NCI-H2029 treated with DMSO at 0.1 percent for 48 hours (cell line): ENCODE measurements around the gene SART3.
A peak's percentile ranks its signal among the peaks of the same experiment; 100 is the strongest.
"Not testable (repeated sequence)": the region's sequence is repeated elsewhere in the genome, so short reads cannot be mapped to it uniquely, and the experiment has no call there.

Source experiments
- DNase-seq: peaks from one replicate; lab custom pipeline; 2025; lab: John Stamatoyannopoulos, UW

Gene SART3

DNA sequence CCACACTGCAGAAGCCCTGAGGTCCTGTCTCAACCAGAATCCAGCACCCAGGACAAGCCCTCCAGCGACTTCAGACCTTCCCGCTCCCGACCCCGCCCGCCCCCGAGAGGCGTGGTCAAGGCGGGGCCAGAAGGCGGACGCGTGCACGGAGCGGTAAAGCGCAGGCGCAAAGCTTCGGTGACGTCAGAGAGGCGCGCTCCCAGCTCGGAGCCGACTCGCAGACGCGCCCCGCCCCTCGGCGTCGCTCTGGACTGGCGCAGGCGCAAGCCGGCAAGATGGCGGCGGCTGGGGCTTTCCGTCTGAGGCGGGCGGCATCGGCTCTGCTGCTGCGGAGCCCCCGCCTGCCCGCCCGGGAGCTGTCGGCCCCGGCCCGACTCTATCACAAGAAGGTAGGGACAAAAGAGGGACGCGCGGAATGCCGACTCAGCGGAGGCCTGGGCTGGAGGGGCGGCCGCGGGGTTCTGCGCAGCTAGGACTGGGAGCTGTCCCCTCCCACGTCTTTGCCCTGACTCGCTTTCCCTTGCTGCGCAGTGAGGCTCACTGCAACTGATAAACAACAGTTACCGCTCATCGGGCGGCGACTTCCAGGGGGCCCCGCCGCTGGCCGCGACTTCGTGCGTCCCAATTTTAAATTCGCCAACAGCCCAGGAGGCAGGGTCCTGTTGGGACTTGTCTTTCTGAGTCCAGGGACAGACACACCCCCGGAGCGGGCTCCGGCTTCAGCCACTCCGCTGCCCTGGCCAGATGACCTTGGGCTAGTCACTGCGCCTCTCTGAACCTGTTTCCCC, 1.6 kb upstream of the SART3 start, which contains the start of gene ISCU:
Gene ISCU (plus strand): TSS at position 249 of the 788 bp plus-strand sequence. CDS start 27 bp downstream, at position 276.
- peak; percentile 80 for DNase-seq

DNA sequence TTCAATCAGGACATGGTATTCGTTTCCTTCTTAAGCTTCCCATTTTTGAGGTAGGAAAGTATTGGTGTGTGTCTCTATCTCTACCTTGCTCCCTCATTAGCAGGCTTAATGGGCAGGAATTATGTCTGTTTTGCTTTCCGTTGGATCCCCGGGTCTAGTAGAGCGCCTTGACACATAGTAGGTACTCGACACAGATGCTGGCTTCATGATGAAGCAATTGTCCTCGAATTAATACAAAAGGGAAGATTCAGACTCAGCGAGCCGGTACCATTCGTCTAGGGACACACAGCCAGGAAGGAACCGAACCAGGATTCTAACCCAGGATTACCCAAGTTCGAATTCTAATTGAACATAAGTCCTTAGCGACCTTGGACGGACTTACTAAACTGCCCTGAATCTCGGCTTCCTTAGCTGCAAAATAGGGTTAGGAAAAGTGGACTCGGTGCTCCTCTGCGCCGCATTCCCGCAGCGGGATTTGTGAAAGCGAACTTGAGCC, 927 bp upstream of the SART3 start:
- peak; percentile 53 for DNase-seq

DNA sequence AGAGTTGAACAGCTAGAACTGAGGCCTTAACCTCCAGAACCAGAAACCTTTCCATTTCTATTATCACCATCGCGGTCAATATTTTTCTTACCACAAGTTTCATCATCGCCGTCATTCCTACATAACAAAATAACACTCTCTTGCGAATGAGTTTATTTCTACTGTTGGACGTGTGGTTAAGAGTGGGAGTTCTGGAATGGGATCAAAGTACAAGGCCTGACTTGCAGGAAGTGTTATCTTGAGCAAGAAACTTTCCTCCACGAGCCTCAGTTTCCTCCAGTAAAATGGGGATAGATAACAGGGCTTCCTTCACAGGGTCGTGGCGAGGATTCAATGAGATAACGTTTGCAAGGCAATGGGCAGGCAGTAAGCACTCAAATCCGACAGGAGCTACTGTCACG, 652 bp downstream of the SART3 start:
- DNase-seq, result no peak

DNA sequence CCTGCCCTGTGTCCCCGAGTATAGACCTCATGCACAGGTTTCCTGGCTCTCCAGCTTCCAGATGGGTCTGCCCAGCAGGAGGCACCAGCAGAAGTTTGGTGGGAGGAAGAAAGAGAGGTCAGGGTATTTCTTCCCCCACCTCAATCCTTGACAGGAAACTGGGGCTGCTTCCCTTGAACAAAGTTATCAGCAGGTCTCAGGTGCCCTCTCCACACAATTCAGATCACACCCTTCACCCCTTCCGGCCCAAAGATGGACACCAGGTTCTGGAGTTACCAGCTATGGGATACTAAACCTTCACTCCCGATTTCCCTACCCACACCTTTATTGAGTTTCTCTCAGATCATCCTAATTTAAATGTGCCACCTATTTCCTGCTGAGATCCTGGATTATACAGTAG, 1.2 kb downstream of the SART3 start:
- no peak for DNase-seq

DNA sequence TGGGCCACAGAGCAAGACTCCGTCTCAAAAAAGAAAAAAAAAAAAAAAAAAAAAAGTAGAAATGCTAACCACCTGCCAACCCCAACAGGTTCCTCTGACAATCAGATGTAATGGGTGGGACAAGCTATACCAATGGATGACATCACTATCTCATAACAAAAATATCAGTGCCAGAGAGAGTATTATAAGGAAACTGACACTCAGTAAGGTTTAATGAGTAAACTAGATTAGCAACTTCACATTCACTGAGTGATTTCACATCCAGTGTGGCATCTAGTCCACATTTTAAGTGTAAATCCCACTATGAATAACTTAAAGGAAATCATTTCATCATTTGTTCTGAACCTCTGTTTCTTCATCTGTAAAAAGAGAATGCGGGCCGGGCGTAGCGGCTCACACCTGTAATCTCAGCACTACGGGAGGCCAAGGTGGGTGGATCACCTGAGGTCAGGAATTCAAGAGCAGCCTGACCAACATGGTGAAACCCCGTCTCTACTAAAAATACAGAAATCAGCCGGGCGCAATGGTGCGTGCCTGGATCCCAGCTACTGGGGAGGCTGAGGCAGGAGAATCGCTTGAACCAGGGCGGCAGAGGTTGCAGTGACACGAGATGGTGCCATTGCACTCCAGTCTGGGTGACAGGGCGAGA, 1.8 kb downstream of the SART3 start:
- DNase-seq, result no peak

DNA sequence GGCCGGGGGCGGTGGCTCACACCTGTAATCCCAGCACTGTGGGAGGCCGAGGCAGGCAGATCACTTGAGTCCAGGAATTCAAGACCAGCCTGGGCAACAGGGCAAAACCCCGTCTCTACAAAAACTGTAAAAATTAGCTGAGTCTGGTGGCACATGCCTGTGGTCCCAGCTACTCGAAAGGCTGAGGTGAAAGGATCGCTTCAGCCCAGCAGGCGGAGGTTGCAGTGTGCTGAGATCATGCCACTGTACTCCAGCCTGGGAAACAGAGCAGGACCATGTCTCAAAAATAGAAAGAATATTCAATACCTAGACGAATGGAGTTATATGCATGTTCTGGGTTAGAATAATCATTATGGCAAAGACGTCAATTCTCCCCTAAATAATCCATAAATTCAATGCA, 5.6 kb downstream of the SART3 start:
- not testable (repeated sequence) for DNase-seq

DNA sequence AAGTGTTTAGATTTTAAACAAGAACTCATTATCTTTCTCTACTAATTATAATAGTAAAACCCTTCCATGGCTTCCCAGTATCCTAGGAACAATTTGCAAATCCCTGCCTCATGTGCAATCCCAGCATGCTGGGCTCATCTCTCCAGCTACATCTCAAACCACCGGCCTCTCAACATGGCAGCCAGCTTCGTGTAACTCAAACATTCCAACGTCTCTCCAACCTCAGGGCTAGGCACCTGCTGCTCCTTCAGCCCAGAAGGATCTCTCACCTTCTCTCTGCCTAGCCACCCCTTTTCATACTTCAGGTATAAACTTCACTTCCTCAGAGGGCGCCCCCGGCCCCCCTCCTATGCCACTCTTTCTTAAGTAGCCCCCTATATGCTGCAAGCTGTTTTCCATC, 7.2 kb downstream of the SART3 start:
- no peak for DNase-seq

DNA sequence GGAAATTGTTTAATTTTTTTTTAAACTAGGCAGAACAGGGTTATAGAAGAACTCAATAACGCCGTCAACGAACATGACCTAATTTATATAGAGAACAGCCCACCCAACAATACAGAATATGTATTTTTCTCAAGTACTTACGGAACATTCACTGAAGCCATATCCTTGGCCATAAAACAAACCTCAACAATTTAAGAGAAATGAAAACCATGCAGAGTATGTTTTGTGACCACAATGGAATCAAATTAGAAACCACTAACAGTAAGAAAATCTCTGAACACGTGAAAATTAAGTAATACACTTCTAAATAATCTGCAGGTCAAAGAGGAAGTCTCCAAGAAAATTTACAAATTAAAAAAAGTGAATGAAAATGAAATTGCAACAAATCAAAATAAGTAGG, 9.4 kb downstream of the SART3 start:
- no peak for DNase-seq

DNA sequence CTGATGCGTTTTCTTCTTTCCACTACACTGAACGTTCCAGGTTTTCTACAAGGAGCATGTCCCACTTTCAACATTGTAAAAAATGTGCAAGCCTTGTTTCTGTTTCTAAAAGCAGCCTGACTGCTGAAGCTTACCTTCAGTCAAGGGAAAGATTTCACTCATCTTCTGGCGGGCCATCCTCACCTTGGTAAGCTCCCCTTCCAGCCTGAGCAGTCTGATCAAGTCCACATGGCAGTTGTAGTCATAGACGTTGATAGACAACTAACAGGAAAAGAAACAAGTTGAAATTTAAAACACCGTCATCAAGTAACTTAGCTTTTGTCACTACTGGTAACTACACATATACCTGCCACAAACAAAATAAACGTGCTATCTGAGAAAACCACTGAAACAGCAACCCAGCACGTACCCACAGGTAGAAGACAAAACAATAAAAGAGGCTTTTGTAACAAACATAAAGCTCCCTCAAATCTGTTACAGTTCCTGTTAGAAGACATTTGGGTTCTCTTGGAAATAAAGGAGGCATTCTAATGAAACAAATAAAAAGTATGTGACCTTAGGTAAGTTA, 11.9 kb downstream of the SART3 start:
- no peak for DNase-seq

DNA sequence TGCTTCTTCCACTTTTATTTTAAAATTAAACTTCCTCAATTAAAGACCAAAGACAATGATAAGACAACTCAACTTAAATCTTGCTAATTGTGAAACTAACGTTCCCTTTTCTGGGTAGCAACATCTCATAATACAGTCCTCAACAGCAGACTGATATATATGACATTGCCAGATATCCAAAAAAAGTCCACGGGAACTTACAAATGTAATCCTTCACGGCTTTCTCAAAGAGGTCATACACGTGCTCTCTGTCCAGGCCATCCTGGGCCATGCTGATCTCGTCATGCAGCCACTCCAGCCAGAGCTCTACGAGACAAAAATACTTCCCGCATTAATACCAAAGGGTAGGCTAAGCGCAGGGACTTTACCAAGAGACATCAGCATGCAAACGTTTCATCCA, 13.3 kb downstream of the SART3 start:
- DNase-seq, result no peak

DNA sequence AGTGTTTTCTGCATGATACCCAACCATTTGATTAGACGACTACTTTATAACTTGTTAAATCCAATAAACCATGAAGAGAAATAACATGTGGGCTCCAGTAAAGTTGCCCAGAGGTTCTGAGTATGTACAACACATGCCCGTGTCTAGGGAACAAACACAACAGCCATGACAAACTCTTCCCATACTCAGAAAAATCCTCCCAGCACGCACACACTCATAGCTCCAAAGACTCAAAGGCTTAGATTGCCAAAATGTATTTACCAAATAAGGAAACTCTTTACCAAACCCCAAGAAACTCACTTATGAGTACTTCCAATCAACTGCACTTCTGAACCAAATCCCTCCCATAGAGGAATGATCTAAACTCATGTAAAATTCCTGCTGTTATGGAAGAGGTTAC, 17.3 kb downstream of the SART3 start:
- DNase-seq, result no peak

DNA sequence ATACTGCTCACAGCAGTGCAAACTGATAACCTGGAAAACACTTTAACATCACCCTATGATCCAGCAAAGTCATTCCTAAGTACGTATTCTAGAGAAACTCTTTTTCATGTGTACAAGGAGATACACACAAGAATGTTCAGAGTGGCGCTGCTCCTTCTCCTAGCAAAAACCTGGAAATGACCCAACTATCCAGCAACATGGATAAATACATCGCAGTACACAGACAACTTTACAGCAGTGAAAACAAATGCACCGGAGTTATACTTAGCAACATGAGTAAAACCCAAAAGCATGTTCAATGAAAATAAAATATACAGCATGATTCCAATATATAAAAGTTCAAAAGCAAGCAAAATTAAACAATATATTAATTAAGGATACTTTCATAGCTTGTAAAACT, 18.7 kb downstream of the SART3 start:
- no peak for DNase-seq

DNA sequence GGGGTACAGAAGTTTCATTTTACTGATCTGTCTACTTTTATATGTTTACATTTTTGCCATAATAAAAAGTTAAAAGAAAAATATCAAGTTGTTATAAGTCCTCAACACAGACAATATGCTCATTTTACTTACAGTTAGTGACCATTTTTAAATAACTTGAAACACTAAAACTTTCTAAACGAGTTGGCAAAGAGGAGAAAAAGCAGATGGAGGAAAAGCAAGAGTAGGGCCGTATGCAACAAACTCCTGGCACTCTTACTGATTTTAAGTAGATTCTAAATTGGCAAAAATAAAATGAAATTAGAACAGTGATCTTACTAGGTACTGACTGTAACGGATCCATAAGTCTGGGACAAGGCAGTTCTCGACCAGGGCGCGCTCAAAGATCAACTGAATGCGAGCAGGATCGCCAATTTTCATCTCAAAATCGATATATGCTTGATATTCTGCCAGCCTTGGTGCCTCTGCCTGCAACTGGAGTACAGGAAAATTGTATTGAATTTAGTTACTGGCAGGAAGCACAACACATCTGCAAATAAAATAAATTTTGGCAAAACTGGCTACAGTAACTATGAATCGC, 22.3 kb downstream of the SART3 start:
- no peak for DNase-seq

DNA sequence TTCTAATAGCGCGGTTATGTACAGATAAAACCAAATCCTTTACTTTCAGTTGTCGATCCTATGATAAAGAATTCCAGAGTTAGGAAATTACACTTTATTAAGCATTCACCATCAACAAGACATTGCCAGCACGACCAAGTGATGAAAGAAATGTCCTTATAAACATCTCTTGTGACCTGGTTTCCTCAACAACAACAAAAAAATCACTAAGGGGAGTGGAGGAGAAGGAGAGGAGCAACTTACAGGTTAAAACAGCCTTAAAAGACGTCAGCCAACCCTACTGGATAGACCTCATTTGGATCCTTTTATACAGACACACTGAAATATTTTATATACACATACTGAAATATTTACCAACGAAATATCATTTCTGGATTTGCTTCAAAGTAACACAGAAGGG, 22.8 kb downstream of the SART3 start:
- no peak for DNase-seq

DNA sequence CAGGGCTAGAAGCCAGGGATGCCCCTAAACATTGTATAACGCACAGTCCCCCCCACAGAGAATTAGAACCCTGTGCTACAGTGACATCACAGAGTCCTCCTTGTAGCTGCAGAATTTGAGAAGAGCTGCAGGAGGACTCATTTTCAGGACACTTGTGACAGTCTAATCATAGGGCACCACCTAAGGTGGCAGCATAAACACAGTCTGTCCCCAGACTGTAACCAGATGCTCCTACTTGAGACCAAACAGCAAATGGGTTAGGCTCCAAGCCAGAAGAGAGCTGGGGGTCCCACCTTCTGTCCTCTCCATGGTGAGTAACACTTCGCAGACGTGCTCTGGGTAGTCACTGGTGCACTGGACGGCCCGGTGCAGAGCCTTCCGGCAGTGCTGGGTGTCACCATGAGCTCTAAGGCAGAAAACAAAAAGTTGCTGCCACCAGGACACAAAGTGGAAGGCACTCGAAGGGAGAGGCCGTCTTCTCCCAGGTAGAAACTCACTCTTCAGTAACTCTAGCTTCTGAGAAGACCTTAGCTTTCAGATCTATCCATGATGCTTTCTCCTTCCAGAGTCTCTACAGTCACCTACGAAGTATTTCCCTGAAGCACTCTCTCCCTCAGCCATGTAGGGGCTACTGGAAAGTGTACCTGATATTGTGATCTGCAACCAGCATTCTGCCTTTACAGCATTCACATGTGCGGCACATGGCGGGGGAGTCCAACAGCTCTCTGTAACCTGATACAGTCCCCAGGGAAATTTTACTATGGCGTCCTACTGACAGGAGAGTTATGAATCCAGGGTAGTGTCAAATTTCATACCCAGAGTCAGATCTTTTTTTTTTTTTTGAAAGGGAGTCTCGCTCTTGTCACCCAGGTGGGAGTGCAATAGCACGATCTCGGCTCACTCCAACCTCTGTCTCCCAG, 28.8 kb downstream of the SART3 start:
- DNase-seq, result no peak

DNA sequence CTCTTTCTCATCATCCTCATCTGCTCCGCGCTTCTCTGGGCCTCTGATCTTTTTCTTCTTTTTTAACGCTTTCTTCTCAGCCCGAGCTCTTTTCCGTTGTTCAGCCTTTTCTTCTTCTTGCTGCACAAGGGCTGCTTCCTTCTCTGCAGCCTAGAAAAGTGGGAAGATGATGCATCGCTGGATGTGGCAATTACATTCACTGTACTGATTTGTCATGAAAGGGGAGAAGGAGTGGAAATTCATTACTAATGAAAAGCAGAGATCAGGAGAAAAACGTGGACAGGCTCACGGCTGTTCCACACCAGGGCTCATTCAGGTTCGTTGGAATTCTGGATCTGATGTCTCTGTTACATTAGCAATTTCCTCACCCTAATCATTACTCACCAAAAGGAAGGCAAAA, 30.8 kb downstream of the SART3 start:
- DNase-seq, result no peak

DNA sequence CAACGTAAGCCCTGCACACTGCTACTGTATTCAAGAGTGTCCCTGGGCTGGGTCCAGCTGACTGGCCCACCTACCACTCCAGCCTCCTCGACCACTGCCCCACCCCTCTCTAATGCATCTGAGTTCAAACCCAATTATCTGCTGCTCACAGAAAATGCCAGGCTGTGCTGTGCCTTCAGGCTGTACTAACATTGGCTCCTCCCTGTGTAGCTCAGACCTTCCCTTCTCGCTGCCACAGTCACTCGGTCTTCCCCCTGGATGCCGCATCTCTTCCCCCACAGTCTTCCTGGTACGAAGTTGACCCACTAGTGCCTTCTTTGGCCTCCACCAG, 33.8 kb downstream of the SART3 start:
- DNase-seq, result no peak

DNA sequence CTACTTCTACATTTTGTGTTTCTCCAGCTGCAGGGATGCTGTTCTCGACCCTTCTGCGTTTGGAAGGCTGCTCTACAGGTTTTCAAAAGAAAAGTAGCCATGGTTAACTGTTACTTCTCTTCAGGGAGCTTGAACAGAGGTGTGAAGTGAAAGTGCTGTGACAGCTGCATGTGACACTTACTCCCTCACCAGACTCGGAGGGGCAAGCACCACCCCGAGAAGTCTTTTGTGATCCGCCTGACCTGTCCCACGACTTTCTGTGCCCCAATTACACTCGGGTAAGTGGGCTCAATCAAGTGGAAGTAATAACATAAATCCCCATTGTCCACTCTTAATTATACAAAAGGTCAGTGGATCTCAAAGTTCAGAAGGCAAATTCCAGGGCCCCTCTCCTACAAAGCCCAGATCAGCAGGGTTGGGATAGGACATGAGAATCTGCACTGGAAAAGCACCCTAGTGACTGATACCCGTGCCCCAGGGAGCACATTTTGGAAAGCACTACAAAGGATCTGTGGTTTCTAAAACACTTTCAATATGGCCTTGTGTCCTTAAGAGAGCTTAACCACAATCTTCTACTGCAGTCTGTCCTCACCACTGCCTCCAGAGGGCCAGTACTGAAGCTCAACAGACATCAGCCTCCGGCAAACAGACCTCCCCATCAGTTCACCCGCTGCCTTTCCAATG, 34.3 kb downstream of the SART3 start:
- no peak for DNase-seq

DNA sequence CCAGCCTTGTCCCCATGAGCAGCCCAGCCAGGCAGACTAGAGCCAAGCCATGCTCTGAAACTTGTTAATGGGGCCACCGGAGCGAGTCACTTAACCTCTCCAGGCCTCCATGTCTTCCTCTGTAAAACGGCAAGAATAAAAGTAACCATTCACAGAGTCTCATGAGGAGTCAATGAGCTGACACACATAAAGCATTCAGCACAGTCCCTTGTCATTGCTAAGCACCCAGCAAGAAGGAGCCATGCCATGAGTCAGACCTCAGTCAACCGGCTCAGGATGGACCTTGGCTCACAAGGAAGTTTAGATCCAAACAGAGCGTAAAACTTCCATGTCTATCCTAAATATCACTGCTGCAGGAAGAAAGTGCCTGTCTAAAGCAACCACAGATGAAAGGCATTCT, 35.3 kb downstream of the SART3 start:
- no peak for DNase-seq

DNA sequence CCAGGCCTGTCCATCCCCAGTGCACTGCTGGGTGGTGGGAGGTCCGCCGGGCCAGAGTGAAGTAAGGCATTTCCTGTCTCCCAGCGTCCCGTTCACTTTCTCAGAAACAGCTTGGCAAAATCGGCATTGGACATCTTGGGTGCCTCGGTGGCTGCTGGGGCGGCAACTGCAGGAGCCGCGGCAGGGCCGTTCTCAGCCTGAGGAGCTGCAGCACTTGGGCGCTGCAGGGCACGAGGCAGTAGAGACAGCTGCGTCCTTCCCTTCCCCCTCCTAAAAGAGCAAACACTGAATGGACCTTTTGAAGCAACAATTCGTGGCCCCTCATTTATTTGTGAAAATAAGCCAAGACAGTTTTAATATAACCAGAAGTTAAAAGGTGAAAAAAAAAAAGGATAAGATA, 37.6 kb downstream of the SART3 start:
- no peak for DNase-seq

DNA sequence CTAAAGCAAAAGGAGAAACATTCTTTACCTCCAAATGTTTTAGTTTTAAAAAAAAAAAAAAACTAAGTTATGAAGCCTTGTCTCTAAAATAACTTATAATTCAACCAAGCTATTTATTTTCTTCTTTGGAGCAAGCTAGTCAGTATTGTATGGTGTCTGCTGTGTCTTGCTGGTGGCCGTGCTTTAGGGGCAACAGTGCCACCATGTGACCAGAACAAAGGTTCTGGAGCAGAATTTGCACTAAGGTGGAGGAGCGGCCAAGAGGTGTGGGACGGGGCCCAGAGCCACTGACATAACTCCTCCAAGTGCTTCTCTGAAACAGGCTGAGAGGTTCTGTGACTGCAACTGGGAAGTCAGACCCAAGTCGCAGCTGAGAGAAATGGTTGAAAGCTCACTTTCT, 41.4 kb downstream of the SART3 start:
- DNase-seq, result no peak
